Neural cell (in vitro differentiated cells): Measurements from ENCODE around the gene DPP10.

Experiments used
- CTCF ChIP-seq: fragments of 450-650 bp; IDR thresholded peaks from 2 replicates; pipeline ENCODE4 v1.5.1; 2014; ENCODE audit warnings: antibody characterized with exemption, mild to moderate bottlenecking, moderate library complexity; ENCODE audit not compliant: poor library complexity, severe bottlenecking
- EP300 ChIP-seq: fragments of 450-650 bp; conservative IDR thresholded peaks from 2 replicates; pipeline ENCODE4 v1.6.1; 2014; ENCODE audit warnings: antibody characterized with exemption, mild to moderate bottlenecking, moderate library complexity; ENCODE audit not compliant: poor library complexity, severe bottlenecking
- REST ChIP-seq: IDR thresholded peaks from 2 replicates; pipeline ENCODE4 v1.6.1; 2012; ENCODE audit warnings: borderline replicate concordance
- TAF1 ChIP-seq: IDR thresholded peaks from 2 replicates; pipeline ENCODE4 v1.6.1; 2012; ENCODE audit warnings: low read depth

DNA sequence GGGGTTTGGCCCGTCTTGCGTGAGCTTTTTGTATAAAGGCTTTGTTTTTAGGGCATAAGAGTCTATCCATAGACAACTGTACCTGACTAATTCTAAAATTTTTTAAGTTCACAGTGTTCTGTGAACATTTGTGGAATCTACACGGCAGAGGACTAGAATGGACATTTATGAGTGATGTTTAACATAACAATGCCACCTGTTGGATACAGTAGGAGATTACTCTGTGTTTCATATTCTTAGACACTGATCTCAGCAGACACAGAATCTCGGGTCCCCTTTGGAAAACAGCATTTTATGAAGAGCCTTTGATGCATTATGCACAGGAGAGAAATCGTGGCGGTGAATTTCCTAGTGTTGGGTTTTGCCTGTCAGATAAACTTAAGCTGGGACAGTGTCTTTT, 752.2 kb downstream of the DPP10 start:
- TF ChIP-seq EP300, result no peak
- TF ChIP-seq CTCF, result no peak
- no peak for TF ChIP-seq TAF1
- no peak for TF ChIP-seq REST
